ENCODE data around the gene FNBP1. TPM values are rescaled to one million over a fixed set of nuclear protein-coding genes. Genes with fewer than 3 reads are reported as not detected.

FNBP1 gene
- polyA plus RNA-seq, 3 donors: 37.6 to 60.7 (median 51.4) TPM

- Histone ChIP-seq H3K9ac (ENCODE audit: insufficient read depth, low read length, poor library complexity, severe bottlenecking) (peak overlapping the region; percentile 82), H3K79me2 (ENCODE audit: insufficient read depth, low read length) (peaks cover 99% of the 10 kb centered on the region), H2AFZ (ENCODE audit: insufficient read depth, low read depth, low read length, poor library complexity, severe bottlenecking) (peak overlapping the region; percentile 48), H3K27ac (ENCODE audit: low read depth in 1 of 2, low read length in 2 of 2) (peak overlapping the region; percentile 96 to 100), H3K4me2 (replicated peaks; ENCODE audit: extremely low read depth, low read length, poor library complexity, severe bottlenecking) (peak overlapping the region; percentile 71), H4K20me1 (ENCODE audit: insufficient read depth, low read length) (peaks cover 44% of the 10 kb centered on the region), H3K4me3 (replicated peaks in 1 of 3; ENCODE audit: low read depth in 2 of 3, low read length in 3 of 3) (peak overlapping the region in 2 of 3 experiments; percentile 29 to 65), H3K4me1 (ENCODE audit: control insufficient read depth in 1 of 2, insufficient read depth in 2 of 2, low read length in 2 of 2) (peaks cover 28 to 36% of the 10 kb centered on the region in 2 donors), H3K36me3 (replicated peaks in 1 of 2; ENCODE audit: control insufficient read depth in 1 of 2, insufficient read depth in 2 of 2, low read length in 2 of 2) (peaks cover 6 to 27% of the 10 kb centered on the region in 2 donors), H3K27me3 (ENCODE audit: control insufficient read depth in 2 of 2, insufficient read depth in 2 of 2, low read length in 2 of 2) (no peaks in the 10 kb centered on the region), H3K9me3 (replicated peaks in 1 of 2; ENCODE audit: control insufficient read depth in 1 of 2, insufficient read depth in 1 of 2, low read length in 2 of 2) (no peaks in the 10 kb centered on the region)
- Mint-ChIP-seq H3K9me3 (no peaks in the 10 kb centered on the region), H3K36me3 (peaks cover 21 to 44% of the 10 kb centered on the region in 2 donors), H3K27me3 (ENCODE audit: low read depth in 3 of 3) (no peaks in the 10 kb centered on the region), H3K4me1 (peaks cover 41% of the 10 kb centered on the region), H3K4me3 (peak overlapping the region; percentile 57 to 92), H3K27ac (peak overlapping the region; percentile 99 to 100 (median 99))
- intact Hi-C loops (cut with micrococcal nuclease): loop anchor here (5.0 to 10.0 kb wide), 4 partner anchors 34 to 109 kb away; no protein-coding TSS in a partner anchor
- WGBS (ENCODE audit: insufficient coverage): 0% methylated on average over 3 of the region's 7 CpGs
- DNase-seq: peak; percentile 81 to 94 (median 91)
- TF ChIP-seq CTCF (IDR thresholded peaks at IDR 0.05): no peak
Observed at GRCh38 chr9:129996161-129996830, 46.7 kb downstream of the FNBP1 start.

GRCh38 chr9:129995409-129996160, 47.4 kb downstream of the FNBP1 start:
- peak; percentile 65 to 86 (median 81) for DNase-seq
- Histone ChIP-seq H3K27ac (ENCODE audit: low read depth in 1 of 2, low read length in 2 of 2) (peak overlapping the region; percentile 96 to 100), H3K79me2 (ENCODE audit: insufficient read depth, low read length) (peaks cover 99% of the 10 kb centered on the region), H3K36me3 (replicated peaks in 1 of 2; ENCODE audit: control insufficient read depth in 1 of 2, insufficient read depth in 2 of 2, low read length in 2 of 2) (peaks cover 6 to 28% of the 10 kb centered on the region in 2 donors), H4K20me1 (ENCODE audit: insufficient read depth, low read length) (peaks cover 47% of the 10 kb centered on the region), H3K4me3 (replicated peaks in 1 of 3; ENCODE audit: low read depth in 2 of 3, low read length in 3 of 3) (peak overlapping the region in 2 of 3 experiments; percentile 29 to 65), H3K4me2 (replicated peaks; ENCODE audit: extremely low read depth, low read length, poor library complexity, severe bottlenecking) (peak overlapping the region; percentile 71), H3K9ac (ENCODE audit: insufficient read depth, low read length, poor library complexity, severe bottlenecking) (peak overlapping the region; percentile 82), H3K9me3 (replicated peaks in 1 of 2; ENCODE audit: control insufficient read depth in 1 of 2, insufficient read depth in 1 of 2, low read length in 2 of 2) (no peaks in the 10 kb centered on the region), H2AFZ (ENCODE audit: insufficient read depth, low read depth, low read length, poor library complexity, severe bottlenecking) (peak overlapping the region; percentile 48), H3K4me1 (ENCODE audit: control insufficient read depth in 1 of 2, insufficient read depth in 2 of 2, low read length in 2 of 2) (peaks cover 35 to 43% of the 10 kb centered on the region in 2 donors), H3K27me3 (ENCODE audit: control insufficient read depth in 2 of 2, insufficient read depth in 2 of 2, low read length in 2 of 2) (no peaks in the 10 kb centered on the region)
- Mint-ChIP-seq H3K4me3 (peak overlapping the region; percentile 57 to 92), H3K9me3 (no peaks in the 10 kb centered on the region), H3K4me1 (peaks cover 48% of the 10 kb centered on the region), H3K27me3 (ENCODE audit: low read depth in 3 of 3) (no peaks in the 10 kb centered on the region), H3K27ac (peak overlapping the region; percentile 99 to 100 (median 99)), H3K36me3 (peaks cover 25 to 45% of the 10 kb centered on the region in 2 donors)
- TF ChIP-seq CTCF (IDR thresholded peaks at IDR 0.05): no peak
- intact Hi-C loops (cut with micrococcal nuclease): loop anchor here (5.0 to 10.0 kb wide), 4 partner anchors 33 to 108 kb away; no protein-coding TSS in a partner anchor
- WGBS (ENCODE audit: insufficient coverage): 32% methylated on average over 5 of the region's 5 CpGs
